ENCODE data around the gene LRRC18. TPM values are rescaled to one million over a fixed set of nuclear protein-coding genes. Genes with fewer than 3 reads are reported as not detected.
A peak's percentile ranks its signal among the peaks of the same experiment; 100 is the strongest.

LRRC18 gene
- total and polyA plus RNA-seq, 7 experiments from 2014 or later: not detected

DNA sequence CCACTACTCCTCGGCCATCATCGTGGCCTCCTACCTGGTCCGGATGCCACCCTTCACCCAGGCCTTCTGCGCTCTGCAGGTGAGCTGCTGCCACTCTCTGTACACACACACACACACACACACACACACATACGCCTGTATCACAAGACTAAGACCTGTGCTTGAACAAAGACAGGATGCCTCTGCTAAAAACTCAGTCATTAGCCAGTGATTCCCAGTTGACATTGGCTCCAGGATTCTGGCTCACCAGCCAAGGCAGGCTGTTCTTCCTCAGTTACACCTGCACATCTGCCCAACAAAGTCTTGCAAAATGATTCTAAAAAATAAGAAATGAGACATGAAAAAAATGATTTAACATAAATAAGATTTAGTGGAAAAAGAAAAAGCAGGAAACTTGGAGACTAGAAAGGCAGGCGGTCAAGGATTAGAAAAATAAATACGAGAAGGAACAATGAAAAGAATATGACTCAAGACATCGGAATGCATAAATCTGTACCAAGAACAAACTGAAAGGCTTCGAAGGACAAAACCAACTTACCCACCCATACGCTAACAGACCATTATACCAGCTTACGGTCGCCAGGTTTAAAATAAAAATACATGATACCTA, 7.4 kb upstream of the LRRC18 start:
- H3K9me3 ChIP-seq (ENCODE audit: control insufficient read depth in 2 of 3, low read length in 3 of 3): no peaks in the 10 kb centered on the region
- Mint-ChIP-seq H3K4me1 (no peaks in the 10 kb centered on the region), H3K27ac (no peak overlapping the region), H3K4me3 (no peak overlapping the region), H3K9me3 (no peaks in the 10 kb centered on the region), H3K36me3 (no peaks in the 10 kb centered on the region), H3K27me3 (peaks cover 0 to 4% (median 0%) of the 10 kb centered on the region in 5 donors)
- ChIA-PET POLR2A (no interaction called here), CTCF (no interaction called here)
- H3K27me3 ChIP-seq (ENCODE audit: control insufficient read depth in 2 of 2, insufficient read depth in 2 of 2, low read length in 2 of 2): no peaks in the 10 kb centered on the region
- no peak overlapping the region for H3K4me3 ChIP-seq (ENCODE audit: low read length)
- H3K36me3 ChIP-seq (ENCODE audit: control insufficient read depth in 2 of 3, insufficient read depth in 3 of 3, low read length in 3 of 3): no peaks in the 10 kb centered on the region
- no peak for DNase-seq
- no peak for ATAC-seq
- no peak overlapping the region for H3K27ac ChIP-seq (ENCODE audit: low read depth, low read length)
- intact Hi-C loops (cut with micrococcal nuclease): no loop called here
- no peaks in the 10 kb centered on the region for H3K4me1 ChIP-seq (ENCODE audit: control insufficient read depth in 2 of 2, insufficient read depth in 2 of 2, low read length in 2 of 2)

DNA sequence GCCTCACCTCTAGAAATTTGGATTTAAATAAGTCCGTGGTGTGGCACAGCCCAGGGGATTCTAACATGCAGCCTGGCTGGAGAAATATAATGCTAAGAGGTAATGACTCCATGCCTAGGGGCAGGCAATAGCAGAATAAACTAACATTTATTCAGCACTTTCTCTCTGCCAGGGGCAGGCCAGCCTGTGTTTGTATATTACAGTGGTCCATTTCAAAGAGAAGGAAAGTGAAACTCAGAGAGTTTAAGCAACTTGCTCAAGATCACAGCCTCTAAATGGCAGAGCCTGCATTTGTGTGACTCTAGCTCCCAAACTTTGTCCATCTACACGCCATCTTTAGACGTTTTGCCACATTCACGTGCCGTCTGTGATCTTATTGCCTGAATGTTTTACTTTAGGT, 6.7 kb upstream of the LRRC18 start:
- Mint-ChIP-seq H3K27me3 (peaks cover 0 to 4% (median 0%) of the 10 kb centered on the region in 5 donors), H3K4me3 (no peak overlapping the region), H3K9me3 (no peaks in the 10 kb centered on the region), H3K27ac (no peak overlapping the region), H3K4me1 (no peaks in the 10 kb centered on the region), H3K36me3 (no peaks in the 10 kb centered on the region)
- Histone ChIP-seq H3K4me1 (ENCODE audit: control insufficient read depth in 2 of 2, insufficient read depth in 2 of 2, low read length in 2 of 2) (no peaks in the 10 kb centered on the region), H3K27me3 (ENCODE audit: control insufficient read depth in 2 of 2, insufficient read depth in 2 of 2, low read length in 2 of 2) (no peaks in the 10 kb centered on the region), H3K36me3 (ENCODE audit: control insufficient read depth in 2 of 3, insufficient read depth in 3 of 3, low read length in 3 of 3) (no peaks in the 10 kb centered on the region), H3K27ac (ENCODE audit: low read depth, low read length) (no peak overlapping the region), H3K4me3 (ENCODE audit: low read length) (no peak overlapping the region), H3K9me3 (ENCODE audit: control insufficient read depth in 2 of 3, low read length in 3 of 3) (no peaks in the 10 kb centered on the region)
- intact Hi-C loops (cut with micrococcal nuclease): no loop called here
- CTCF ChIA-PET: no interaction called here
- POLR2A ChIA-PET: no interaction called here
- ATAC-seq: no peak
- no peak for DNase-seq

DNA sequence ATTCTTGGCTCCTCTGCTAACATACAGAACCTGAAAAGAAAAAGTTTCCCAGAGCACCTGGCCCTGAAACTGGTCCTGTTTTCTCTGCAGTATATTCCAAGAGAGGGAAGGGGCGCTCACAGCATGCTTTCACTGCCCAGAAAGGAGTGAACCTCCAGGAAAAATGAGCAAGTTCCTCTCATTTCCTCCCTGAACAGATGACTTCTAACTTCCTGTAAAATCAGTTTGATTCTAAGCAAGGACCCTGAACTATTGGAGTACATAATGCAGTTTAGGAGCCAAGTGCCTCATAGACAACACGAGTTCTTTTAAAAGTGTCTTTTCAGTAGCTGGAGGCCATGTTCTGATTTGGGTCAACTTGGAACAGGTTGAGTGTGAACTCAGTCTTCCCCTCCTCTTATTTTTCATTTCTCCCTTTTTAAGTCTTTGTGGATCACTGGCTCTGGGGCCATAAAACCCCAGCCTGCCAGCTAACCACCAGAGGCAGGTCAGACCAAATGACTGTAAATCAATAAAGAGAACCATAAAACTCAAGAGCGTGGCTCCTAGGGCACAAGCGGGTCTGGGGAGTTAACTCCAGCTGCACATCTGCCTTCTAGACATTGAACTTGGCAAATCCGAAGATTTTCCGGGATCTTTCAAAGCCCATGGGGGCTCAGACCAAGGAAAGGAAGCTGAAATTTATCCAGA, 5.9 kb upstream of the LRRC18 start:
- ChIA-PET CTCF (no interaction called here), POLR2A (no interaction called here)
- Histone ChIP-seq H3K27ac (ENCODE audit: low read depth, low read length) (no peak overlapping the region), H3K27me3 (ENCODE audit: control insufficient read depth in 2 of 2, insufficient read depth in 2 of 2, low read length in 2 of 2) (no peaks in the 10 kb centered on the region), H3K9me3 (ENCODE audit: control insufficient read depth in 2 of 3, low read length in 3 of 3) (no peaks in the 10 kb centered on the region), H3K4me3 (ENCODE audit: low read length) (no peak overlapping the region), H3K4me1 (ENCODE audit: control insufficient read depth in 2 of 2, insufficient read depth in 2 of 2, low read length in 2 of 2) (no peaks in the 10 kb centered on the region), H3K36me3 (ENCODE audit: control insufficient read depth in 2 of 3, insufficient read depth in 3 of 3, low read length in 3 of 3) (no peaks in the 10 kb centered on the region)
- Mint-ChIP-seq H3K4me3 (no peak overlapping the region), H3K27ac (no peak overlapping the region), H3K9me3 (no peaks in the 10 kb centered on the region), H3K36me3 (no peaks in the 10 kb centered on the region), H3K4me1 (no peaks in the 10 kb centered on the region), H3K27me3 (peaks cover 0 to 4% (median 0%) of the 10 kb centered on the region in 5 donors)
- no peak for ATAC-seq
- no peak for DNase-seq
- intact Hi-C loops (cut with micrococcal nuclease): no loop called here

DNA sequence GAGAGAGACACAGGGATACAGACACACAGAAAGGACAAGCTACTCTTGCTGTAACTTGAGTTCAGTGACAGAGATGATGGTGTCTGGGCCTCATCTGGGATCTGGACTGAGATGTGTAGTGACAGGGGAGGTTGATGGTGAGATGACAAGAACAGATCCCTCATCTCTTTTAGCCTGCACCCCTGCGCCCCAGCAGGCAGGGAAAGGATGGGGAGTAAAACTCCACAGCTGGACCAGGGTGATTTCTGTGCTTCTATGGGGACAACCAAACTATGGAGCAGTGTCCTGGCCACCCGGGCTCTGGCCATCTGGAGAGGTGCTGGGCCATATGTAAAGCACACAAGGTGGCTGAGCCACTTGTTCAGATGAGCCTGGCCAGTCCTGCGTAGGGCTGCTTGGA, 4.5 kb upstream of the LRRC18 start:
- Mint-ChIP-seq H3K27ac (peak overlapping the region in 1 of 9 donors; percentile 51), H3K4me1 (no peaks in the 10 kb centered on the region), H3K27me3 (no peaks in the 10 kb centered on the region), H3K4me3 (no peak overlapping the region), H3K9me3 (no peaks in the 10 kb centered on the region), H3K36me3 (no peaks in the 10 kb centered on the region)
- intact Hi-C loops (cut with micrococcal nuclease): no loop called here
- ChIA-PET POLR2A (no interaction called here), CTCF (no interaction called here)
- H3K36me3 ChIP-seq (ENCODE audit: control insufficient read depth in 2 of 3, insufficient read depth in 3 of 3, low read length in 3 of 3): no peaks in the 10 kb centered on the region
- H3K27me3 ChIP-seq (ENCODE audit: control insufficient read depth in 2 of 2, insufficient read depth in 2 of 2, low read length in 2 of 2): no peaks in the 10 kb centered on the region
- no peak overlapping the region for H3K27ac ChIP-seq (ENCODE audit: low read depth, low read length)
- DNase-seq (no peak), ATAC-seq (no peak)
- H3K4me3 ChIP-seq (ENCODE audit: low read length): no peak overlapping the region
- no peaks in the 10 kb centered on the region for H3K9me3 ChIP-seq (ENCODE audit: control insufficient read depth in 2 of 3, low read length in 3 of 3)
- no peaks in the 10 kb centered on the region for H3K4me1 ChIP-seq (ENCODE audit: control insufficient read depth in 2 of 2, insufficient read depth in 2 of 2, low read length in 2 of 2)

DNA sequence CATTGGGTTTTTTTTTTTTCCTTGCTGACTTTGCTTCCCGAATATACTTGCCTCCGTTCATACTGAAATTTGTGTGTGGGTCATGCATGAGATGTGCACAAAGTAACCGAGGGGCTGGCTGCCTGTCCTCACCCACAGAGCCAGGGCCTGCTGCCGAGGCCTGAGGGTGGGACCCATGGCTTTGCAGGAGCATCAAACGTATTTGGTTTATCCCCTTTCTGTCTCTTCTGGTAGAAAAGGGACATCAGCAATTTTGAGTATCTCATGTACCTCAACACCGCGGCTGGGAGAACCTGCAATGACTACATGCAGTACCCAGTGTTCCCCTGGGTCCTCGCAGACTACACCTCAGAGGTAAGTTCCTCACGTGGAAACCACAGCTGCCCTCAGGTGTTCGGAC, 3.5 kb upstream of the LRRC18 start:
- H3K27ac Mint-ChIP-seq: no peak overlapping the region
- no peak overlapping the region for H3K4me3 Mint-ChIP-seq
- Histone ChIP-seq H3K4me1 (ENCODE audit: control insufficient read depth in 2 of 2, insufficient read depth in 2 of 2, low read length in 2 of 2) (no peaks in the 10 kb centered on the region), H3K9me3 (ENCODE audit: control insufficient read depth in 2 of 3, low read length in 3 of 3) (no peaks in the 10 kb centered on the region), H3K36me3 (ENCODE audit: control insufficient read depth in 2 of 3, insufficient read depth in 3 of 3, low read length in 3 of 3) (no peaks in the 10 kb centered on the region), H3K27ac (ENCODE audit: low read depth, low read length) (no peak overlapping the region), H3K27me3 (ENCODE audit: control insufficient read depth in 2 of 2, insufficient read depth in 2 of 2, low read length in 2 of 2) (no peaks in the 10 kb centered on the region), H3K4me3 (ENCODE audit: low read length) (no peak overlapping the region)
- no peak for ATAC-seq
- no peaks in the 10 kb centered on the region for H3K27me3 Mint-ChIP-seq
- ChIA-PET POLR2A (no interaction called here), CTCF (no interaction called here)
- intact Hi-C loops (cut with micrococcal nuclease): no loop called here
- H3K9me3 Mint-ChIP-seq: no peaks in the 10 kb centered on the region
- no peaks in the 10 kb centered on the region for H3K4me1 Mint-ChIP-seq
- DNase-seq: no peak
- no peaks in the 10 kb centered on the region for H3K36me3 Mint-ChIP-seq

DNA sequence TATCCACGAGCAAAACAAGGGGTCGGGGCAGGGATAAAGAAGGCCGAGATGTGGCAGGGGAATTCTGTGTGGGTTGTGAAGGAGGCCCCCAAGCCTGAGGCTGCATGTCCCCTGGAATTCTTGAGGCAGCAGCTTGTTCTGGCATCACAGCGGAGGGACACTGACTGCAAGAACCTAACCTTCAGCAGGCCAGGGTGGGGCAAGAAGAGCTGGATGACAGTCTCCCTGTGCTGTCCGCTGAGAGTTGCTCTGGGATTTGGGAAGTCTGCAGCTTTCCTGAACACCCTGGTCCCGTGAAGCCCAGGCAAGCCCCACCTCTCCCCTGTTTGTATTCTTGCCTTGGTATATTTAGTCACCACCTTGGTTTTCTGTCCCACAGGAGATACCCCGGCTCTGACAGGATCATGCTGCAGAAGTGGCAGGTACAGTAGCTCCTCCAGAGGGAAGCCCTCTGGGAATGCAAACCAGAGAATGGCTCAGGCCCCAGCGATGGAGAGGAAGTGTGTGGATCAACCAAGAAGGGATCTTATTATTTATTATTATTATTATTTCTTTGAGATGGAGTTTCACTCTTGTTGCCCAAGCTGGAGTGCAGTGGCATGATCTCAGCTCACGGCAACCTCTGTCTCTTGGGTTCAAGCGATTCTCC, 1.9 kb upstream of the LRRC18 start:
- POLR2A ChIA-PET: no interaction called here
- CTCF ChIA-PET: no interaction called here
- no peak overlapping the region for H3K4me3 ChIP-seq (ENCODE audit: low read length)
- H3K27ac Mint-ChIP-seq: no peak overlapping the region
- no peaks in the 10 kb centered on the region for H3K9me3 Mint-ChIP-seq
- H3K9me3 ChIP-seq (ENCODE audit: control insufficient read depth in 2 of 3, low read length in 3 of 3): no peaks in the 10 kb centered on the region
- ATAC-seq (no peak), DNase-seq (no peak)
- H3K4me3 Mint-ChIP-seq: no peak overlapping the region
- intact Hi-C loops (cut with micrococcal nuclease): no loop called here
- no peaks in the 10 kb centered on the region for H3K4me1 Mint-ChIP-seq
- H3K27ac ChIP-seq (ENCODE audit: low read depth, low read length): no peak overlapping the region
- H3K27me3 Mint-ChIP-seq: no peaks in the 10 kb centered on the region
- H3K36me3 ChIP-seq (ENCODE audit: control insufficient read depth in 2 of 3, insufficient read depth in 3 of 3, low read length in 3 of 3): no peaks in the 10 kb centered on the region
- no peaks in the 10 kb centered on the region for H3K27me3 ChIP-seq (ENCODE audit: control insufficient read depth in 2 of 2, insufficient read depth in 2 of 2, low read length in 2 of 2)
- no peaks in the 10 kb centered on the region for H3K4me1 ChIP-seq (ENCODE audit: control insufficient read depth in 2 of 2, insufficient read depth in 2 of 2, low read length in 2 of 2)
- no peaks in the 10 kb centered on the region for H3K36me3 Mint-ChIP-seq

DNA sequence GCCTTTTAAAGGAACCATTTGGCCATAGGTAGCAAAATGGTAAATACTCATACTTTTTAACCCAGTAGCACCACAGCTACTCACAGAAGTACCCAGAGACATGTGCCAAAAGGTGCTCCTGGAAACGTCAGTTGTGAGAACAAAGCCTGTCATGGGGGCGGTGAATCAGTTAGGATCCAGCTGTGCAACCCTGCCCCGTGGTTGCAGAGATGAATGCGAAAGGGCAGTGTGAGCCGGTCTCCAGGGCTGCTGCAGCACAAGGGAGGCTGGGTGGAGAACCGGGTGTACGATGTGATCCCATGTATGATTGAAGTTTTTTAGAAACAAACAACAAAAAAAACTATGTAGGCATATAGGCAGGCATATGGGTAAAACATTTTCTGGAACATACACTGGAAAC, 1.3 kb upstream of the LRRC18 start:
- ChIA-PET POLR2A (no interaction called here), CTCF (no interaction called here)
- H3K4me1 ChIP-seq (ENCODE audit: control insufficient read depth in 2 of 2, insufficient read depth in 2 of 2, low read length in 2 of 2): no peaks in the 10 kb centered on the region
- no peaks in the 10 kb centered on the region for H3K9me3 ChIP-seq (ENCODE audit: control insufficient read depth in 2 of 3, low read length in 3 of 3)
- H3K4me1 Mint-ChIP-seq: no peaks in the 10 kb centered on the region
- no peak overlapping the region for H3K4me3 Mint-ChIP-seq
- ATAC-seq (no peak), DNase-seq (no peak)
- H3K27me3 Mint-ChIP-seq: no peaks in the 10 kb centered on the region
- H3K27ac ChIP-seq (ENCODE audit: low read depth, low read length): no peak overlapping the region
- intact Hi-C loops (cut with micrococcal nuclease): no loop called here
- H3K36me3 ChIP-seq (ENCODE audit: control insufficient read depth in 2 of 3, insufficient read depth in 3 of 3, low read length in 3 of 3): no peaks in the 10 kb centered on the region
- no peak overlapping the region for H3K27ac Mint-ChIP-seq
- no peaks in the 10 kb centered on the region for H3K9me3 Mint-ChIP-seq
- H3K27me3 ChIP-seq (ENCODE audit: control insufficient read depth in 2 of 2, insufficient read depth in 2 of 2, low read length in 2 of 2): no peaks in the 10 kb centered on the region
- no peak overlapping the region for H3K4me3 ChIP-seq (ENCODE audit: low read length)
- H3K36me3 Mint-ChIP-seq: no peaks in the 10 kb centered on the region
